HepG2 (cell line): ENCODE results near the gene SLC25A18. TPM values are rescaled to one million over a fixed set of nuclear protein-coding genes. Genes with fewer than 3 reads are reported as not detected.
"Not testable (repeated sequence)": the region's sequence is repeated elsewhere in the genome, so short reads cannot be mapped to it uniquely, and the experiment has no call there.

Experiments
- ATAC-seq: fragments of 200-7000 bp; cut with Tn5 transposase; 3 replicates; pipeline ENCODE4 v1.9.1; 2020; ENCODE audit warnings: mild to moderate bottlenecking, moderate library complexity
- BruUV-seq: library from RNA; stranded (reverse); fragments of 400-500 nt; replicated peaks from 2 replicates; lab custom pipeline; 2021; lab: Mats Ljungman, UMichigan
- CTCF ChIA-PET: fragments of 300-600 bp; formaldehyde crosslinking; extraction: SDS; loops from one replicate; lab custom pipeline; 2021; ENCODE audit warnings: low total read pairs, inconsistent platforms, low intra/inter-chr PET ratio; lab: Yijun Ruan, JAX
- POLR2A ChIA-PET: fragments of 350-600 bp; sonication (Branson Sonifier 250); formaldehyde crosslinking; loops from one replicate; lab custom pipeline; 2020; ENCODE audit warnings: antibody characterized with exemption, inconsistent platforms; lab: Yijun Ruan, JAX
- DNase-seq: peaks from one replicate; pipeline ENCODE4 v3.0.0-alpha.2; 2015; ENCODE audit warnings: low spot score
- FAIRE-seq: peaks from 3 replicates; lab custom pipeline; 2011; peaks lifted over from hg19 to GRCh38; lab: Jason Lieb, UNC
- H2AFZ ChIP-seq: one replicate; pipeline ENCODE4 v1.6.1; 2011; ENCODE audit warnings: low read length, inconsistent platforms
- H3K27ac ChIP-seq: fragments of 300-600 bp; 3 replicates; pipeline ENCODE4 v1.8.0; 2011; ENCODE audit warnings: mixed run types, mild to moderate bottlenecking, mixed read lengths, low read length, inconsistent platforms; ENCODE audit not compliant: insufficient read depth; ENCODE audit errors: extremely low read length
- H3K27me3 ChIP-seq, 2 experiments: fragments of 200-600 bp in 1 of 2; 2 replicates in 1 of 2; 3 replicates in 1 of 2; pipeline versions ENCODE4 v1.6.0 to v1.8.0; 2011; ENCODE audit warnings: low read length in 2 of 2, mild to moderate bottlenecking in 2 of 2, moderate library complexity in 2 of 2, inconsistent platforms in 1 of 2; ENCODE audit not compliant: insufficient read depth in 2 of 2, control insufficient read depth in 1 of 2
- H3K36me3 ChIP-seq, 2 experiments: fragments of 200-600 bp in 1 of 2; replicated peaks in 1 of 2; 2 replicates in 1 of 2; 3 replicates in 1 of 2; pipeline versions ENCODE4 v1.5.1 to v1.8.0; 2011; ENCODE audit warnings: low read length in 2 of 2, inconsistent platforms in 1 of 2; ENCODE audit not compliant: insufficient read depth in 2 of 2, control insufficient read depth in 1 of 2
- H3K4me1 ChIP-seq: 2 replicates; pipeline ENCODE4 v1.5.1; 2012; ENCODE audit warnings: low read length, inconsistent platforms; ENCODE audit not compliant: insufficient read depth
- H3K4me2 ChIP-seq: 2 replicates; pipeline ENCODE4 v1.6.0; 2011; ENCODE audit warnings: low read depth, low read length, inconsistent platforms
- H3K4me3 ChIP-seq, 3 experiments: fragments of 200-600 bp in 1 of 3; sonication (generic), shearing (Covaris generic) in 1 of 3; replicated peaks in 1 of 3; 2 replicates each; pipeline ENCODE4 v1.5.1; 2011 to 2016; ENCODE audit warnings: low read length in 3 of 3, inconsistent platforms in 2 of 3, low read depth in 2 of 3, mild to moderate bottlenecking in 2 of 3, control low read depth in 1 of 3, mixed read lengths in 1 of 3; ENCODE audit not compliant: insufficient read depth in 1 of 3
- H3K79me2 ChIP-seq: one replicate; pipeline ENCODE4 v1.6.1; 2011; ENCODE audit warnings: low read length, inconsistent platforms; ENCODE audit not compliant: insufficient read depth
- H3K9ac ChIP-seq: 2 replicates; pipeline ENCODE4 v1.6.0; 2011; ENCODE audit warnings: mild to moderate bottlenecking, low read depth, low read length, inconsistent platforms; ENCODE audit not compliant: insufficient read depth
- H3K9me3 ChIP-seq: 2 replicates; pipeline ENCODE4 v1.5.1; 2012; ENCODE audit warnings: mild to moderate bottlenecking, low read length
- H4K20me1 ChIP-seq: 2 replicates; pipeline ENCODE4 v1.6.0; 2011; ENCODE audit warnings: inconsistent platforms, mild to moderate bottlenecking, low read length, moderate library complexity; ENCODE audit not compliant: insufficient read depth
- ATF3 ChIP-seq: sonication (generic); formaldehyde crosslinking; IDR thresholded peaks from 2 replicates; pipeline ENCODE4 v1.4.0; 2020; ENCODE audit warnings: missing genetic modification reagents
- CEBPB ChIP-seq: IDR thresholded peaks from 2 replicates; pipeline ENCODE4 v1.6.1; 2011; ENCODE audit warnings: low read depth, low read length, improper control_type of control experiment, borderline replicate concordance
- ETV5 ChIP-seq: IDR thresholded peaks from 2 replicates; pipeline ENCODE4 v1.6.1; 2018; ENCODE audit warnings: missing biosample characterization, missing genetic modification reagents, inconsistent platforms, borderline replicate concordance
- GZF1 ChIP-seq: sonication (generic); formaldehyde crosslinking; IDR thresholded peaks from 2 replicates; pipeline ENCODE4 v1.5.1; 2020; ENCODE audit warnings: mild to moderate bottlenecking, missing genetic modification reagents
- HNRNPH1 ChIP-seq: fragments of 200-400 bp; formaldehyde crosslinking; optimal IDR thresholded peaks from 2 replicates; pipeline ENCODE3; 2017; ENCODE audit warnings: mild to moderate bottlenecking, low read depth, low read length
- NBN ChIP-seq: fragments of 450-650 bp; conservative IDR thresholded peaks from 2 replicates; pipeline ENCODE4 v1.6.1; 2017
- POLR2G ChIP-seq: fragments of 200-400 bp; formaldehyde crosslinking; IDR thresholded peaks from 2 replicates; pipeline ENCODE4 v1.6.1; 2018; ENCODE audit warnings: mild to moderate bottlenecking, low read depth, low read length, moderate library complexity
- SOX5 ChIP-seq: IDR thresholded peaks from 2 replicates; pipeline ENCODE4 v1.6.1; 2016; ENCODE audit warnings: borderline replicate concordance
- SP5 ChIP-seq: IDR thresholded peaks from 2 replicates; pipeline ENCODE4 v1.6.1; 2016; ENCODE audit warnings: low read depth, borderline replicate concordance
- TAF15 ChIP-seq: fragments of 200-400 bp; formaldehyde crosslinking; IDR thresholded peaks from one replicate; pipeline ENCODE4 v1.6.1; 2018; ENCODE audit warnings: mild to moderate bottlenecking, low read depth, low read length; ENCODE audit not compliant: poor library complexity, severe bottlenecking
- TCF12 ChIP-seq, 2 experiments: fragments of 450-650 bp in 1 of 2; sonication (generic) in 1 of 2; formaldehyde crosslinking in 1 of 2; IDR thresholded peaks; 2 replicates each; pipeline versions ENCODE4 v1.6.1 to v1.8.0; 2017 to 2022; ENCODE audit warnings: antibody characterized with exemption in 1 of 2, mild to moderate bottlenecking in 1 of 2, missing genetic modification reagents in 1 of 2, moderate library complexity in 1 of 2
- ZGPAT ChIP-seq: IDR thresholded peaks from 2 replicates; pipeline ENCODE4 v1.6.1; 2016; ENCODE audit warnings: mild to moderate bottlenecking
- ZNF710 ChIP-seq: sonication (generic); formaldehyde crosslinking; IDR thresholded peaks from 2 replicates; pipeline ENCODE4 v1.5.0; 2020; ENCODE audit warnings: mild to moderate bottlenecking, missing genetic modification reagents, borderline replicate concordance
- ZNF83 ChIP-seq: sonication (generic); formaldehyde crosslinking; IDR thresholded peaks from 2 replicates; pipeline ENCODE4 v1.4.0; 2020; ENCODE audit warnings: missing genetic modification reagents, mild to moderate bottlenecking, borderline replicate concordance
- WGBS: methylation state at CpG from one replicate; pipeline ENCODE4 v1.1.6; 2017; ENCODE audit warnings: low lambda C conversion rate; 5-methylcytosine and 5-hydroxymethylcytosine counted together
- in situ Hi-C: cut with HindIII; loops from 2 replicates; pipeline ENCODE4 v1.10.0; 2017; ENCODE audit warnings: low pct_unique_long_range_greater_than_20kb; ENCODE audit not compliant: extremely low pct_ligation_motif_present
- intact Hi-C: fragments of 100-400 bp; cut with micrococcal nuclease; formaldehyde crosslinking; loops from one replicate; pipeline ENCODE4 v1.10.0; 2022; ENCODE audit not compliant: unreplicated experiment
- polyA plus RNA-seq, 8 experiments: library from polyadenylated mRNA; depleted of rRNA in 3 of 8; stranded (reverse) in 7 of 8; unstranded in 1 of 8; fragments of >200 nt; fragmentation: Illumina TruSeq in 4 of 8; extraction: Trizol in 4 of 8; gene quantifications; 2 replicates each; pipeline versions ENCODE4 v1.2.1 to v1.2.3, GENCODE V29; 2011 to 2016; ENCODE audit warnings: low read depth in 4 of 8, missing spikeins in 1 of 8, mixed read lengths in 1 of 8; ENCODE audit not compliant: insufficient read depth in 1 of 8
- total RNA-seq, 5 experiments: library from RNA; depleted of rRNA; stranded (reverse); fragments of >200 nt; fragmentation: Illumina TruSeq; extraction: Trizol; gene quantifications; 2 replicates each; pipeline ENCODE4 v1.2.3, GENCODE V29; 2016; ENCODE audit warnings: low read depth in 1 of 5

The SLC25A18 gene
- total and polyA plus RNA-seq, 2 of the 13 experiments (the other 11 are each of a cell fraction or from before 2014, with no cell fraction given): 0.28 to 0.75 TPM

- DNase-seq, CTCF ChIA-PET, ATAC-seq, H3K4me2 ChIP-seq, H3K9me3 ChIP-seq, H3K79me2 ChIP-seq, BruUV-seq, FAIRE-seq, in situ Hi-C loops, POLR2A ChIA-PET: not testable (repeated sequence)
- Histone ChIP-seq H3K27me3 (peaks cover 4 to 12% of the 10 kb centered on the region in 2 experiments; a peak in 4 of 5 replicates), H3K4me1 (peaks cover 48% of the 10 kb centered on the region)
- TF ChIP-seq CEBPB: peak; percentile 49; the same call in 1 of the 2 replicates
- TF ChIP-seq, all 625 proteins: peak for 1; not testable (repeated sequence) for 624
- H3K4me3 ChIP-seq, H3K36me3 ChIP-seq, H3K27ac ChIP-seq, H3K9ac ChIP-seq, H4K20me1 ChIP-seq, intact Hi-C loops, H2AFZ ChIP-seq: not testable (repeated sequence)
- WGBS: 57% methylated on average over 19 of the region's 19 CpGs
Measured at GRCh38 chr22:17566016-17566687, 2.9 kb downstream of the SLC25A18 start.

- ChIA-PET CTCF (no interaction called here), POLR2A (no interaction called here)
- Histone ChIP-seq H3K36me3 (no peaks in the 10 kb centered on the region), H3K27ac (no peak overlapping the region), H2AFZ (no peak overlapping the region), H3K27me3 (peaks cover 4 to 15% of the 10 kb centered on the region in 2 experiments; a peak in 4 of 5 replicates), H4K20me1 (no peaks in the 10 kb centered on the region), H3K4me1 (peaks cover 52% of the 10 kb centered on the region), H3K4me2 (no peak overlapping the region), H3K9ac (no peak overlapping the region), H3K9me3 (no peaks in the 10 kb centered on the region), H3K79me2 (no peaks in the 10 kb centered on the region), H3K4me3 (no peak overlapping the region)
- FAIRE-seq: no peak
- in situ Hi-C loops (no loop called here), intact Hi-C loops (no loop called here)
- no peak for ATAC-seq
- 74% methylated on average over 10 of the region's 10 CpGs for WGBS
- no peak for DNase-seq
- BruUV-seq: no TSS peak
- TF ChIP-seq ETV5 (CRISPR knock-in tag): no peak
- TF ChIP-seq ZNF710 (CRISPR knock-in tag): no peak
- TF ChIP-seq TAF15: no peak
- TF ChIP-seq SP5: no peak
- no peak for TF ChIP-seq NBN
- TF ChIP-seq TCF12 (IDR thresholded peaks at IDR 0.05): no peak
- no peak for TF ChIP-seq TCF12 (CRISPR knock-in tag; IDR thresholded peaks at IDR 0.05)
- TF ChIP-seq POLR2G: no peak
- no peak for TF ChIP-seq SOX5
- no peak for TF ChIP-seq GZF1 (CRISPR knock-in tag)
- no peak for TF ChIP-seq HNRNPH1
- no peak for TF ChIP-seq ZNF83 (CRISPR knock-in tag)
- no peak for TF ChIP-seq ATF3
- TF ChIP-seq ZGPAT (CRISPR knock-in tag): no peak
Measured at GRCh38 chr22:17566776-17567175, 3.5 kb downstream of the SLC25A18 start.
